H1 (cell line): ENCODE results near the gene MLC1. TPM values are rescaled to one million over a fixed set of nuclear protein-coding genes. Genes with fewer than 3 reads are reported as not detected.

Source experiments
- CTCF ChIA-PET: fragments of 300-600 bp; sonication (Branson Sonifier 250); formaldehyde crosslinking; loops from one replicate; lab custom pipeline; 2021; ENCODE audit not compliant: partially characterized antibody; lab: Charles Lee
- POLR2A ChIA-PET: fragments of 300-600 bp; sonication (Branson Sonifier 250); formaldehyde crosslinking; loops from one replicate; lab custom pipeline; 2021; ENCODE audit warnings: inconsistent platforms; ENCODE audit not compliant: partially characterized antibody; lab: Charles Lee
- DNase-seq, 2 experiments: peaks; one replicate each; pipeline versions ENCODE4 v3.0.0 to v3.0.0-alpha.2; 2010 to 2022; ENCODE audit warnings: low spot score in 2 of 2, low read depth in 1 of 2, mixed read lengths in 1 of 2
- FAIRE-seq: peaks from 2 replicates; lab custom pipeline; 2011; peaks lifted over from hg19 to GRCh38; lab: Jason Lieb, UNC
- H2AFZ ChIP-seq: 2 replicates; pipeline ENCODE4 v1.8.1; 2012; ENCODE audit warnings: low read length, inconsistent platforms
- H2AK5ac ChIP-seq: 2 replicates; pipeline ENCODE4 v1.6.1; 2013; ENCODE audit warnings: low read depth, low read length
- H2BK120ac ChIP-seq: replicated peaks from 2 replicates; pipeline ENCODE3; 2013; ENCODE audit warnings: low read depth, low read length, inconsistent platforms
- H2BK12ac ChIP-seq: 2 replicates; pipeline ENCODE4 v1.6.1; 2013; ENCODE audit warnings: low read depth, low read length
- H2BK15ac ChIP-seq: 2 replicates; pipeline ENCODE4 v1.6.1; 2013; ENCODE audit warnings: low read length
- H2BK20ac ChIP-seq: 2 replicates; pipeline ENCODE4 v1.6.1; 2013; ENCODE audit warnings: low read length
- H2BK5ac ChIP-seq: 2 replicates; pipeline ENCODE4 v1.6.1; 2013; ENCODE audit warnings: low read depth, low read length
- H3K14ac ChIP-seq: 2 replicates; pipeline ENCODE4 v1.6.1; 2013; ENCODE audit warnings: inconsistent platforms; ENCODE audit not compliant: insufficient read length
- H3K18ac ChIP-seq: 2 replicates; pipeline ENCODE4 v1.6.1; 2013; ENCODE audit warnings: low read length; ENCODE audit errors: extremely low read depth
- H3K23ac ChIP-seq: 2 replicates; pipeline ENCODE4 v1.6.1; 2013; ENCODE audit warnings: inconsistent platforms; ENCODE audit not compliant: insufficient read length
- H3K23me2 ChIP-seq: 2 replicates; pipeline ENCODE4 v1.6.1; 2013; ENCODE audit warnings: low read depth, low read length
- H3K27ac ChIP-seq: 2 replicates; pipeline ENCODE4 v1.6.1; 2011; ENCODE audit warnings: low read depth, low read length, inconsistent platforms
- H3K27me3 ChIP-seq, 4 experiments: replicated peaks in 1 of 4; 1 replicate in 1 of 4; 2 replicates in 3 of 4; pipeline versions ENCODE4 v1.6.1 to v1.8.1; 2011 to 2013; ENCODE audit warnings: low read length in 3 of 4, mild to moderate bottlenecking in 3 of 4, inconsistent platforms in 2 of 4, mixed read lengths in 2 of 4, moderate library complexity in 1 of 4; ENCODE audit not compliant: control insufficient read depth in 3 of 4, insufficient read depth in 3 of 4; ENCODE audit errors: extremely low read depth in 1 of 4
- H3K36me3 ChIP-seq, 4 experiments: 2 replicates each; pipeline versions ENCODE4 v1.6.1 to v1.8.1; 2011 to 2013; ENCODE audit warnings: mild to moderate bottlenecking in 4 of 4, low read length in 3 of 4, moderate library complexity in 2 of 4, control low read depth in 1 of 4, inconsistent platforms in 1 of 4; ENCODE audit not compliant: insufficient read depth in 4 of 4, control insufficient read depth in 2 of 4
- H3K4ac ChIP-seq: replicated peaks from 2 replicates; pipeline ENCODE3; 2013; ENCODE audit warnings: low read length, low read depth, mixed read lengths, inconsistent platforms; ENCODE audit not compliant: insufficient read length
- H3K4me1 ChIP-seq, 4 experiments: replicated peaks in 1 of 4; 1 replicate in 1 of 4; 2 replicates in 3 of 4; pipeline versions ENCODE4 v1.6.1 to v1.8.1; 2011 to 2013; ENCODE audit warnings: low read length in 3 of 4, inconsistent platforms in 2 of 4, mixed read lengths in 1 of 4; ENCODE audit not compliant: insufficient read depth in 4 of 4, control insufficient read depth in 3 of 4
- H3K4me2 ChIP-seq, 2 experiments: 2 replicates each; pipeline versions ENCODE4 v1.6.1 to v1.8.1; 2011 to 2013; ENCODE audit warnings: low read depth in 2 of 2, low read length in 2 of 2, control low read depth in 1 of 2, inconsistent platforms in 1 of 2, mild to moderate bottlenecking in 1 of 2; ENCODE audit not compliant: insufficient read depth in 1 of 2
- H3K4me3 ChIP-seq, 4 experiments: fragments of 200-600, 300-600 bp in 1 of 4; sonication (generic), shearing (Covaris generic), sonication (Bioruptor Twin) in 1 of 4; 2 replicates each; pipeline versions ENCODE4 v1.5.1 to v1.8.1; 2011 to 2016; ENCODE audit warnings: low read length in 4 of 4, low read depth in 3 of 4, control low read depth in 2 of 4, inconsistent platforms in 2 of 4, mild to moderate bottlenecking in 2 of 4, mixed read lengths in 1 of 4, moderate library complexity in 1 of 4; ENCODE audit not compliant: insufficient read depth in 2 of 4; ENCODE audit errors: extremely low read depth in 1 of 4
- H3K56ac ChIP-seq: replicated peaks from 2 replicates; pipeline ENCODE3; 2013; ENCODE audit warnings: low read depth, mild to moderate bottlenecking, mixed read lengths, low read length, inconsistent platforms; ENCODE audit not compliant: insufficient read length
- H3K79me1 ChIP-seq: 2 replicates; pipeline ENCODE4 v1.6.1; 2013; ENCODE audit warnings: low read depth, low read length, control low read depth
- H3K79me2 ChIP-seq, 2 experiments: 2 replicates each; pipeline versions ENCODE4 v1.6.1 to v1.8.1; 2012 to 2013; ENCODE audit warnings: low read length in 2 of 2, mild to moderate bottlenecking in 2 of 2, inconsistent platforms in 1 of 2; ENCODE audit not compliant: insufficient read depth in 2 of 2, control insufficient read depth in 1 of 2
- H3K9ac ChIP-seq, 4 experiments: replicated peaks in 1 of 4; 1 replicate in 1 of 4; 2 replicates in 3 of 4; pipeline versions ENCODE4 v1.6.1 to v1.8.1; 2011 to 2013; ENCODE audit warnings: low read depth in 3 of 4, low read length in 3 of 4, control low read depth in 2 of 4, mild to moderate bottlenecking in 2 of 4, moderate library complexity in 2 of 4, inconsistent platforms in 1 of 4; ENCODE audit errors: extremely low read depth in 1 of 4
- H3K9me3 ChIP-seq, 2 experiments: 2 replicates each; pipeline versions ENCODE4 v1.6.1 to v1.8.1; 2012 to 2013; ENCODE audit warnings: mild to moderate bottlenecking in 2 of 2, moderate library complexity in 2 of 2, control low read depth in 1 of 2, inconsistent platforms in 1 of 2, low read depth in 1 of 2, low read length in 1 of 2, mixed read lengths in 1 of 2; ENCODE audit not compliant: insufficient read depth in 2 of 2
- H4K20me1 ChIP-seq, 2 experiments: replicated peaks in 1 of 2; 2 replicates each; pipeline versions ENCODE3 to v1.8.1; 2011 to 2013; ENCODE audit warnings: inconsistent platforms in 2 of 2, low read length in 2 of 2, mild to moderate bottlenecking in 1 of 2; ENCODE audit not compliant: insufficient read depth in 2 of 2, control insufficient read depth in 1 of 2
- H4K5ac ChIP-seq: 2 replicates; pipeline ENCODE4 v1.6.1; 2013; ENCODE audit warnings: low read length, low read depth, mixed read lengths, inconsistent platforms; ENCODE audit not compliant: insufficient read length
- H4K8ac ChIP-seq: 2 replicates; pipeline ENCODE4 v1.8.0; 2013; ENCODE audit warnings: mild to moderate bottlenecking, moderate library complexity, low read length, inconsistent platforms; ENCODE audit not compliant: insufficient read depth; ENCODE audit errors: extremely low read depth
- H4K91ac ChIP-seq: replicated peaks from 2 replicates; pipeline ENCODE3; 2013; ENCODE audit warnings: low read length, mixed read lengths, inconsistent platforms; ENCODE audit not compliant: insufficient read length
- ASH2L ChIP-seq: fragments of 200-600, 300-600 bp; sonication (generic); IDR thresholded peaks from one replicate; pipeline ENCODE4 v1.7.1; 2017; ENCODE audit warnings: low read length
- CTBP2 ChIP-seq: IDR thresholded peaks from 2 replicates; pipeline ENCODE4 v1.7.0; 2011; ENCODE audit warnings: borderline replicate concordance, mild to moderate bottlenecking, moderate library complexity, mixed read lengths, low read length; ENCODE audit not compliant: insufficient read depth, insufficient read length
- CTCF ChIP-seq, 3 experiments: IDR thresholded peaks; 1 replicate in 2 of 3; 2 replicates in 1 of 3; pipeline versions ENCODE4 v1.5.1 to v1.6.1; 2011; ENCODE audit warnings: low read length in 3 of 3, mild to moderate bottlenecking in 3 of 3, inconsistent platforms in 2 of 3, low read depth in 1 of 3, moderate library complexity in 1 of 3; ENCODE audit not compliant: insufficient read depth in 1 of 3; ENCODE audit errors: control extremely low read depth in 1 of 3
- RAD21 ChIP-seq, 2 experiments: IDR thresholded peaks in 1 of 2; conservative IDR thresholded peaks in 1 of 2; 2 replicates each; pipeline ENCODE4 v1.6.1; 2011; ENCODE audit warnings: low read depth in 2 of 2, low read length in 2 of 2, improper control_type of control experiment in 1 of 2, inconsistent platforms in 1 of 2, mild to moderate bottlenecking in 1 of 2, moderate library complexity in 1 of 2
- RBBP5 ChIP-seq: IDR thresholded peaks from 2 replicates; pipeline ENCODE4 v1.7.1; 2012; ENCODE audit warnings: low read depth, mild to moderate bottlenecking, inconsistent platforms, low read length, moderate library complexity, borderline replicate concordance
- SIN3A ChIP-seq, 2 experiments: IDR thresholded peaks in 1 of 2; conservative IDR thresholded peaks in 1 of 2; 2 replicates each; pipeline ENCODE4 v1.6.1; 2011 to 2012; ENCODE audit warnings: low read length in 2 of 2, improper control_type of control experiment in 1 of 2, low read depth in 1 of 2, mild to moderate bottlenecking in 1 of 2
- SP4 ChIP-seq: IDR thresholded peaks from 2 replicates; pipeline ENCODE4 v1.6.1; 2012; ENCODE audit warnings: low read length, inconsistent platforms
- SRF ChIP-seq: IDR thresholded peaks from 2 replicates; pipeline ENCODE4 v1.6.1; 2011; ENCODE audit warnings: mild to moderate bottlenecking, low read depth, low read length, moderate library complexity
- WGBS, 2 experiments: shearing (Covaris generic) in 1 of 2; methylation state at CpG; one replicate each; pipeline versions ENCODE4 v1.1.6 to v1.1.7; 2013 to 2015; ENCODE audit warnings: low lambda C conversion rate in 2 of 2, mixed read lengths in 2 of 2, inconsistent platforms in 1 of 2, low coverage in 1 of 2, missing lambda C conversion rate in 1 of 2; ENCODE audit not compliant: insufficient replicate concordance in 2 of 2, insufficient coverage in 1 of 2, insufficient read length in 1 of 2; ENCODE audit errors: extremely low coverage in 1 of 2, missing lambda C conversion rate in 1 of 2; 5-methylcytosine and 5-hydroxymethylcytosine counted together
- polyA plus RNA-seq, 7 experiments: library from polyadenylated mRNA; depleted of rRNA in 3 of 7; stranded (reverse) in 5 of 7; unstranded in 2 of 7; fragments of >200 nt in 5 of 7; fragments of 200-250 nt in 2 of 7; gene quantifications; 1 replicate in 5 of 7; 2 replicates in 1 of 7; 4 replicates in 1 of 7; pipeline versions ENCODE4 v1.2.1 to v1.2.3, GENCODE V29; 2011 to 2013; ENCODE audit warnings: missing spikeins in 2 of 7, mixed read lengths in 2 of 7
- total RNA-seq: library from RNA; stranded (reverse); fragmentation: NEBNext Ultra II Directional; extraction: Animal tissue kit (Norgen Biotek cat#: 25700); gene quantifications from 2 replicates; pipeline ENCODE4 v1.2.1, GENCODE V29; 2021
- TF ChIP-seq, protein P1 (sequence below): IDR thresholded peaks from 2 replicates; pipeline ENCODE4 v1.6.1; 2011; ENCODE audit warnings: low read depth, mild to moderate bottlenecking, low read length; ENCODE audit not compliant: insufficient read depth

Gene MLC1
- total and polyA plus RNA-seq, 2 of the 8 experiments (the other 6 are each of a cell fraction or from before 2014, with no cell fraction given): 0.20 TPM; not detected in 1

DNA sequence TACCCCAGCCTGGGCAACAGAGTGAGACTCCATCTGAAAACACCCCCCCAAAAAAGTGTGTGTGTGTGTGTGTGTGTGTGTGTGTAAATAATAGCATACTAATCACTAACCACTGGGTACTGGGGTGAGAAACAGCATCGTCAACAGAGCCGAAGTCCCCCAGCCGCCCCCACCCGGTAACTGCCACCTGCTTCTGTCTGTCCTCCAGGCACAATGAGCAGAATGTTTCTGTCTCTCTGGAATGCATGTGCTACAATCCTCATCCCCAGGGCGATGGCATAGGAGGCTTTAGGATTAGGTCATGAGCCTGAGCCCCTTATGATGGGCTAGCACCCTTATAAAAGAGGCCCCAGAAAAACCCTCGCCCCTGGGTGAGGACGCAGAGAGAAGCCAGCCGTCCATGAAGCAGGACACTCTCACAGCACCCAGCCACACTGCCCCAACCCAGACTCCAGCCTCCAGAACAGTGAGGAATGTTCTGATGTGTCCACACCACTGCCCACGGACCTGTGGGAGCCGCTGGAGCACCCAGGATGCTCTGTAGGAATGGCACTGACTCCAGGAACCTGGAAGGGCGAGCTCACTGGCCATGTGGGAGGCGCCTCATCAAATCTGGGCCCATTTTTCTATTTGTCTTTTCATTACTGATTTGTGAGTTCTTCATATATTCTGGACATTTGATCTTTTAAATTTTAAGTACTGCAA, 37.0 kb downstream of the MLC1 start:
- Histone ChIP-seq H2AFZ (no peak overlapping the region), H2BK120ac (no peak overlapping the region), H2AK5ac (no peak overlapping the region), H2BK20ac (no peak overlapping the region), H4K5ac (no peak overlapping the region), H3K27ac (no peak overlapping the region), H3K14ac (no peak overlapping the region), H3K9ac (no peak overlapping the region), H3K79me2 (no peaks in the 10 kb centered on the region), H3K56ac (no peak overlapping the region), H2BK15ac (no peak overlapping the region), H3K4me1 (no peaks in the 10 kb centered on the region; a peak in 1 of 7 replicates), H3K4ac (no peak overlapping the region), H4K91ac (no peak overlapping the region), H3K36me3 (no peaks in the 10 kb centered on the region), H3K9me3 (0 out of 4 replicates have a peak, but pooled peaks cover 0 to under 1% of the 10 kb centered on the region in 2 experiments), H2BK12ac (no peak overlapping the region), H2BK5ac (no peak overlapping the region), H3K4me2 (no peak overlapping the region), H3K23ac (no peak overlapping the region), H3K79me1 (no peaks in the 10 kb centered on the region), H4K20me1 (no peaks in the 10 kb centered on the region), H3K4me3 (no peak overlapping the region), H4K8ac (no peak overlapping the region), H3K18ac (no peak overlapping the region), H3K23me2 (no peaks in the 10 kb centered on the region), H3K27me3 (no peaks in the 10 kb centered on the region)
- 82% methylated on average over 12 of the region's 12 CpGs; no CpG with 5 or more reads in 1 of the 2 experiments for WGBS, 2 experiments
- POLR2A ChIA-PET: no interaction called here
- FAIRE-seq: no peak
- CTCF ChIA-PET: no interaction called here
- no peak for DNase-seq
- no peak for TF ChIP-seq ASH2L
- TF ChIP-seq RBBP5: no peak
- no peak for TF ChIP-seq SIN3A (conservative IDR thresholded peaks at IDR 0.05 in 1 of 2, IDR thresholded peaks at IDR 0.05 in 1 of 2; ENCODE audit: low read depth in 1 of 2, low read length in 2 of 2)
- TF ChIP-seq RAD21 (IDR thresholded peaks at IDR 0.05 in 1 of 2, conservative IDR thresholded peaks at IDR 0.05 in 1 of 2; ENCODE audit: low read depth in 2 of 2, low read length in 2 of 2): no peak
- TF ChIP-seq SRF: no peak
- no peak for TF ChIP-seq SP4
- TF ChIP-seq CTCF (IDR thresholded peaks at IDR 0.05; ENCODE audit: control extremely low read depth in 1 of 3, insufficient read depth in 1 of 3, low read depth in 1 of 3, low read length in 3 of 3): no peak
- TF ChIP-seq, protein P1, sequence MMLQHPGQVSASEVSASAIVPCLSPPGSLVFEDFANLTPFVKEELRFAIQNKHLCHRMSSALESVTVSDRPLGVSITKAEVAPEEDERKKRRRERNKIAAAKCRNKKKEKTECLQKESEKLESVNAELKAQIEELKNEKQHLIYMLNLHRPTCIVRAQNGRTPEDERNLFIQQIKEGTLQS: no peak
- TF ChIP-seq CTBP2: no peak
